HepG2 (cell line): ENCODE results near the gene SEMA3G. TPM values are rescaled to one million over a fixed set of nuclear protein-coding genes. Genes with fewer than 3 reads are reported as not detected.
A peak's percentile ranks its signal among the peaks of the same experiment; 100 is the strongest.

Experiments used
- GABPB1 ChIP-seq: IDR thresholded peaks from 2 replicates; pipeline ENCODE4 v1.6.1; 2016; ENCODE audit warnings: mild to moderate bottlenecking, missing genetic modification reagents, moderate library complexity, missing compliant biosample characterization
- HNRNPLL ChIP-seq: fragments of 200-400 bp; formaldehyde crosslinking; IDR thresholded peaks from 2 replicates; pipeline ENCODE4 v1.6.1; 2017; ENCODE audit warnings: mild to moderate bottlenecking, low read depth, low read length; ENCODE audit not compliant: poor library complexity, severe bottlenecking
- HOXA3 ChIP-seq: sonication (generic); formaldehyde crosslinking; IDR thresholded peaks from 2 replicates; pipeline ENCODE4 v1.5.0; 2020; ENCODE audit warnings: missing genetic modification reagents
- IKZF4 ChIP-seq: sonication (generic); formaldehyde crosslinking; IDR thresholded peaks from 2 replicates; pipeline ENCODE4 v1.5.1; 2020; ENCODE audit warnings: borderline replicate concordance, mild to moderate bottlenecking, low read depth, missing genetic modification reagents; ENCODE audit errors: not compliant biosample characterization
- POLR2G ChIP-seq: fragments of 200-400 bp; formaldehyde crosslinking; IDR thresholded peaks from 2 replicates; pipeline ENCODE4 v1.6.1; 2018; ENCODE audit warnings: mild to moderate bottlenecking, low read depth, low read length, moderate library complexity
- ZNF335 ChIP-seq: sonication (generic); formaldehyde crosslinking; IDR thresholded peaks from 2 replicates; pipeline ENCODE4 v1.4.0; 2020; ENCODE audit warnings: missing genetic modification reagents
- ZNF747 ChIP-seq: sonication (generic); formaldehyde crosslinking; IDR thresholded peaks from 2 replicates; pipeline ENCODE4 v1.8.1; 2023; ENCODE audit warnings: missing genetic modification reagents, mild to moderate bottlenecking, borderline replicate concordance
- ZNF790 ChIP-seq: sonication (generic); formaldehyde crosslinking; IDR thresholded peaks from 2 replicates; pipeline ENCODE4 v1.8.0; 2022; ENCODE audit warnings: missing genetic modification reagents, mild to moderate bottlenecking, borderline replicate concordance
- polyA plus RNA-seq, 8 experiments: library from polyadenylated mRNA; depleted of rRNA in 3 of 8; stranded (reverse) in 7 of 8; unstranded in 1 of 8; fragments of >200 nt; fragmentation: Illumina TruSeq in 4 of 8; extraction: Trizol in 4 of 8; gene quantifications; 2 replicates each; pipeline versions ENCODE4 v1.2.1 to v1.2.3, GENCODE V29; 2011 to 2016; ENCODE audit warnings: low read depth in 4 of 8, missing spikeins in 1 of 8, mixed read lengths in 1 of 8; ENCODE audit not compliant: insufficient read depth in 1 of 8
- total RNA-seq, 5 experiments: library from RNA; depleted of rRNA; stranded (reverse); fragments of >200 nt; fragmentation: Illumina TruSeq; extraction: Trizol; gene quantifications; 2 replicates each; pipeline ENCODE4 v1.2.3, GENCODE V29; 2016; ENCODE audit warnings: low read depth in 1 of 5
- TF ChIP-seq, protein P1 (sequence below), 2 experiments: sonication (generic) in 1 of 2; formaldehyde crosslinking in 1 of 2; IDR thresholded peaks; 2 replicates each; pipeline versions ENCODE4 v1.5.1 to v1.6.1; 2011 to 2020; ENCODE audit warnings: borderline replicate concordance in 1 of 2, low read depth in 1 of 2, low read length in 1 of 2, mild to moderate bottlenecking in 1 of 2, missing genetic modification reagents in 1 of 2, moderate library complexity in 1 of 2
- TF ChIP-seq, protein P2 (sequence below): sonication (generic); formaldehyde crosslinking; IDR thresholded peaks from 2 replicates; pipeline ENCODE4 v1.5.1; 2020; ENCODE audit warnings: missing genetic modification reagents, mild to moderate bottlenecking, borderline replicate concordance
- TF ChIP-seq, protein P3 (sequence below): fragments of 450-650 bp; IDR thresholded peaks from 2 replicates; pipeline ENCODE4 v1.6.1; 2016
- TF ChIP-seq, protein P4 (sequence below): sonication (generic); formaldehyde crosslinking; IDR thresholded peaks from 2 replicates; pipeline ENCODE4 v1.4.0; 2020; ENCODE audit warnings: mild to moderate bottlenecking, missing genetic modification reagents
- TF ChIP-seq, protein P5 (sequence below): sonication (generic); formaldehyde crosslinking; IDR thresholded peaks from 2 replicates; pipeline ENCODE4 v1.5.0; 2020; ENCODE audit warnings: missing genetic modification reagents

Gene SEMA3G
- total and polyA plus RNA-seq, 2 of the 13 experiments (the other 11 are each of a cell fraction or from before 2014, with no cell fraction given): 6.1 to 8.3 TPM

DNA sequence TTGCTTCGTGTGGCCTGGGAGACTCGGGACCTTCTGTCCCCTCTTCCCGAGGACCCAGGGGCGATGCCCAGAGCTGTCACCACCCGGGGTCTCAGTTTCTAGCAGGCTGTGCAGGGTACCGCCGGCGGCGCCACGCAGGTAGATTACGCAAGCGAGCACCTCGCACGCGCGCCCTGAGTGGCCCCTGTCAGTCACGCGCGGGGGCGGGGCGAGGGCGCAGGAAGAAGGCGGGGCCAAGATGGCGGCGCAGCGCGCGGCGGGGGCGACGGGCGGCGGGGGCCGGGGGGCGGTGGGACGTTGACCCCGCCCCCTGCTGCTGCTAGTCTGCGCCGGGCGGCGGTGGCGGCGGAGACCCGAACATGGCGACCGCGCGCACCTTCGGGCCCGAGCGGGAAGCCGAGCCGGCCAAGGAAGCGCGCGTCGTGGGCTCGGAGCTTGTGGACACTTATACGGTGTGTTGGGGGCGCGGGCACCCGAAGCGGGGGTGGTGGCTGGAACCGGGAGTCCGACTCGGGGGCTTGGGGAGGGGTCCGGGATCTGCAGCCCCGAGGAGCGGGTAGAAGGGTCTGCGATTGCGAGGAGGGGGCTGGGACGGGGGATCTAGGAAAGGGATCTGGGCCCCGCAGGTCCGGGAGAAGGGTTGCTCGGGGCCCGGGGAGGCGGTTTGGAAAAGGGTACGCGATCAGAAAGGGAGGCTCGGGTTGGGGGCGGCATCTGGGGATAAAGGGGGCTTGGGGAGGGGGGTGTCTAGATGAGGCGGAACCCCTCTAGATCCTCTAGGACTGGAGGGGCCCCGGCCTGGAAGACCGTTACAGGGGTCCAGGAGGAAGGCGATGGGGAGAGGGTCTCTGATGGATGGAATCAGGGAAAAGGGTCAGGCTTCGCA is 10.6 kb upstream of the SEMA3G start, which contains the start of gene NISCH (continued):
- TF ChIP-seq, protein P1, sequence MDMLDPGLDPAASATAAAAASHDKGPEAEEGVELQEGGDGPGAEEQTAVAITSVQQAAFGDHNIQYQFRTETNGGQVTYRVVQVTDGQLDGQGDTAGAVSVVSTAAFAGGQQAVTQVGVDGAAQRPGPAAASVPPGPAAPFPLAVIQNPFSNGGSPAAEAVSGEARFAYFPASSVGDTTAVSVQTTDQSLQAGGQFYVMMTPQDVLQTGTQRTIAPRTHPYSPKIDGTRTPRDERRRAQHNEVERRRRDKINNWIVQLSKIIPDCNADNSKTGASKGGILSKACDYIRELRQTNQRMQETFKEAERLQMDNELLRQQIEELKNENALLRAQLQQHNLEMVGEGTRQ (IDR thresholded peaks at IDR 0.05; ENCODE audit: low read depth, low read length): no peak
- TF ChIP-seq, protein P1 (CRISPR knock-in tag; IDR thresholded peaks at IDR 0.05; ENCODE audit: borderline replicate concordance): peak; percentile 63; the same call in 1 of the 2 replicates
- TF ChIP-seq ZNF747 (no peak), ZNF790 (CRISPR knock-in tag) (0 out of 2 replicates have a peak, but pooled peaks have one; percentile 36), HNRNPLL (peak; percentile 88), ZNF335 (CRISPR knock-in tag) (peak; percentile 43; the same call in 1 of the 2 replicates), IKZF4 (CRISPR knock-in tag) (no peak), POLR2G (peak; percentile 83), GABPB1 (CRISPR knock-in tag) (peak; percentile 82), HOXA3 (CRISPR knock-in tag) (peak; percentile 90)
- TF ChIP-seq, protein P2, sequence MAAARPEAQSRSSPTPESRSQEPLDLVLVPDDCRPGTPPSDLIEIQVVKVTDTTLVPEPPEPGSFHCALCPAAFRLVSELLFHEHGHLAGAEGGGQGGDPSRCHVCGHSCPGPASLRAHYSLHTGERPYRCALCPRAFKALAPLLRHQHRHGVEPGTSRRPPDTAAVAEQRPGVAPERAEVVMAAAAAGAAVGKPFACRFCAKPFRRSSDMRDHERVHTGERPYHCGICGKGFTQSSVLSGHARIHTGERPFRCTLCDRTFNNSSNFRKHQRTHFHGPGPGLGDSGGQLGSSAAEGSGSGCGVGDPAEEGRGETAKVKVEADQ: no peak
- TF ChIP-seq, protein P3, sequence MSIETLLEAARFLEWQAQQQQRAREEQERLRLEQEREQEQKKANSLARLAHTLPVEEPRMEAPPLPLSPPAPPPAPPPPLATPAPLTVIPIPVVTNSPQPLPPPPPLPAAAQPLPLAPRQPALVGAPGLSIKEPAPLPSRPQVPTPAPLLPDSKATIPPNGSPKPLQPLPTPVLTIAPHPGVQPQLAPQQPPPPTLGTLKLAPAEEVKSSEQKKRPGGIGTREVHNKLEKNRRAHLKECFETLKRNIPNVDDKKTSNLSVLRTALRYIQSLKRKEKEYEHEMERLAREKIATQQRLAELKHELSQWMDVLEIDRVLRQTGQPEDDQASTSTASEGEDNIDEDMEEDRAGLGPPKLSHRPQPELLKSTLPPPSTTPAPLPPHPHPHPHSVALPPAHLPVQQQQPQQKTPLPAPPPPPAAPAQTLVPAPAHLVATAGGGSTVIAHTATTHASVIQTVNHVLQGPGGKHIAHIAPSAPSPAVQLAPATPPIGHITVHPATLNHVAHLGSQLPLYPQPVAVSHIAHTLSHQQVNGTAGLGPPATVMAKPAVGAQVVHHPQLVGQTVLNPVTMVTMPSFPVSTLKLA: no peak
- TF ChIP-seq, protein P4, sequence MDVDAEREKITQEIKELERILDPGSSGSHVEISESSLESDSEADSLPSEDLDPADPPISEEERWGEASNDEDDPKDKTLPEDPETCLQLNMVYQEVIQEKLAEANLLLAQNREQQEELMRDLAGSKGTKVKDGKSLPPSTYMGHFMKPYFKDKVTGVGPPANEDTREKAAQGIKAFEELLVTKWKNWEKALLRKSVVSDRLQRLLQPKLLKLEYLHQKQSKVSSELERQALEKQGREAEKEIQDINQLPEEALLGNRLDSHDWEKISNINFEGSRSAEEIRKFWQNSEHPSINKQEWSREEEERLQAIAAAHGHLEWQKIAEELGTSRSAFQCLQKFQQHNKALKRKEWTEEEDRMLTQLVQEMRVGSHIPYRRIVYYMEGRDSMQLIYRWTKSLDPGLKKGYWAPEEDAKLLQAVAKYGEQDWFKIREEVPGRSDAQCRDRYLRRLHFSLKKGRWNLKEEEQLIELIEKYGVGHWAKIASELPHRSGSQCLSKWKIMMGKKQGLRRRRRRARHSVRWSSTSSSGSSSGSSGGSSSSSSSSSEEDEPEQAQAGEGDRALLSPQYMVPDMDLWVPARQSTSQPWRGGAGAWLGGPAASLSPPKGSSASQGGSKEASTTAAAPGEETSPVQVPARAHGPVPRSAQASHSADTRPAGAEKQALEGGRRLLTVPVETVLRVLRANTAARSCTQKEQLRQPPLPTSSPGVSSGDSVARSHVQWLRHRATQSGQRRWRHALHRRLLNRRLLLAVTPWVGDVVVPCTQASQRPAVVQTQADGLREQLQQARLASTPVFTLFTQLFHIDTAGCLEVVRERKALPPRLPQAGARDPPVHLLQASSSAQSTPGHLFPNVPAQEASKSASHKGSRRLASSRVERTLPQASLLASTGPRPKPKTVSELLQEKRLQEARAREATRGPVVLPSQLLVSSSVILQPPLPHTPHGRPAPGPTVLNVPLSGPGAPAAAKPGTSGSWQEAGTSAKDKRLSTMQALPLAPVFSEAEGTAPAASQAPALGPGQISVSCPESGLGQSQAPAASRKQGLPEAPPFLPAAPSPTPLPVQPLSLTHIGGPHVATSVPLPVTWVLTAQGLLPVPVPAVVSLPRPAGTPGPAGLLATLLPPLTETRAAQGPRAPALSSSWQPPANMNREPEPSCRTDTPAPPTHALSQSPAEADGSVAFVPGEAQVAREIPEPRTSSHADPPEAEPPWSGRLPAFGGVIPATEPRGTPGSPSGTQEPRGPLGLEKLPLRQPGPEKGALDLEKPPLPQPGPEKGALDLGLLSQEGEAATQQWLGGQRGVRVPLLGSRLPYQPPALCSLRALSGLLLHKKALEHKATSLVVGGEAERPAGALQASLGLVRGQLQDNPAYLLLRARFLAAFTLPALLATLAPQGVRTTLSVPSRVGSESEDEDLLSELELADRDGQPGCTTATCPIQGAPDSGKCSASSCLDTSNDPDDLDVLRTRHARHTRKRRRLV (CRISPR knock-in tag): no peak
- TF ChIP-seq, protein P5, sequence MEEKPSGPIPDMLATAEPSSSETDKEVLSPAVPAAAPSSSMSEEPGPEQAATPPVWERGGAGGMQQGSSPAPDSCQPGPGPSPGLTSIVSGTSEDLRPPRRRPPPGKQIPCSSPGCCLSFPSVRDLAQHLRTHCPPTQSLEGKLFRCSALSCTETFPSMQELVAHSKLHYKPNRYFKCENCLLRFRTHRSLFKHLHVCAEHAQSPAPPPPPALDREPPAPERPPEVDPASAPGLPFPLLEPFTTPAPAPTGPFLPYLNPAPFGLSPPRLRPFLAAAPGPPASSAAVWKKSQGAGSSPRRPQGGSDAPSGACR (CRISPR knock-in tag): no peak; the same call in 1 of the 2 replicates
